Esophagus squamous epithelium (tissue), 5 donors: ENCODE measurements around the gene IL33. TPM values are rescaled to one million over a fixed set of nuclear protein-coding genes. Genes with fewer than 3 reads are reported as not detected.
A peak's percentile ranks its signal among the peaks of the same experiment; 100 is the strongest.

Source experiments
- DNase-seq: peaks from one replicate; lab custom pipeline; 2025; lab: John Stamatoyannopoulos, UW
- H3K27ac ChIP-seq, 4 donors: fragments of 200-600 bp; sonication (generic); one replicate each; pipeline ENCODE4 v1.5.1; 2016 to 2019; ENCODE audit warnings: mild to moderate bottlenecking in 1 of 4
- H3K27me3 ChIP-seq, 4 donors: fragments of 200-600 bp; sonication (generic); 1 replicate in 3 of 4; 2 replicates in 1 of 4; pipeline versions ENCODE4 v1.5.1 to v1.6.0; 2017 to 2021; ENCODE audit warnings: antibody characterized with exemption in 1 of 4
- H3K36me3 ChIP-seq, 3 donors: fragments of 200-600 bp; sonication (generic); one replicate each; pipeline ENCODE4 v1.5.1; 2016 to 2019
- H3K4me1 ChIP-seq, 3 donors: fragments of 200-600 bp; sonication (generic); one replicate each; pipeline ENCODE4 v1.5.1; 2017 to 2019
- H3K4me3 ChIP-seq, 4 donors: fragments of 200-600 bp; sonication (generic); 1 replicate in 3 of 4; 2 replicates in 1 of 4; pipeline ENCODE4 v1.5.1; 2016 to 2019; ENCODE audit warnings: mild to moderate bottlenecking in 2 of 4, moderate library complexity in 1 of 4
- H3K9me3 ChIP-seq, 3 donors: fragments of 200-600 bp; sonication (generic); one replicate each; pipeline ENCODE4 v1.5.1; 2016 to 2019
- POLR2A ChIP-seq, 4 donors: fragments of 450-650 bp; IDR thresholded peaks; one replicate each; pipeline ENCODE4 v1.6.1; 2017; ENCODE audit warnings: antibody characterized with exemption in 4 of 4, mild to moderate bottlenecking in 4 of 4, moderate library complexity in 3 of 4
- WGBS, 2 donors: methylation state at CpG; one replicate each; pipeline ENCODE4 v1.1.5; 2018; 5-methylcytosine and 5-hydroxymethylcytosine counted together
- intact Hi-C: fragments of 100-400 bp; cut with DNase I; formaldehyde crosslinking; loops from one replicate; pipeline ENCODE4 v1.15.0; 2022
- total RNA-seq, 4 donors: library from RNA; depleted of rRNA; stranded (reverse); fragments of >200 nt; gene quantifications; one replicate each; pipeline ENCODE4 v1.1.0, GENCODE V29; 2016
- TF ChIP-seq, protein P1 (sequence below), 6 experiments: fragments of 450-650 bp in 4 of 6; fragments of 200-600 bp in 2 of 6; sonication (generic) in 2 of 6; IDR thresholded peaks; one replicate each; pipeline ENCODE4 v1.5.1; 2016 to 2019; ENCODE audit warnings: antibody characterized with exemption in 6 of 6, mild to moderate bottlenecking in 4 of 6, moderate library complexity in 4 of 6
- donor health status: DM: yes; HTN: yes; CAD: no.

IL33 gene
- total RNA-seq, 4 donors from 2014 or later, result 1.9 to 34.0 (median 18.0) TPM

GRCh38 chr9:6219040-6219439, 3.4 kb downstream of the IL33 start:
- H3K4me1 ChIP-seq, result peaks cover 4 to 96% (median 37%) of the 10 kb centered on the region in 3 donors
- DNase-seq, result no peak
- no peaks in the 10 kb centered on the region for H3K36me3 ChIP-seq
- H3K9me3 ChIP-seq, result no peaks in the 10 kb centered on the region
- intact Hi-C loops, result no loop called here
- H3K4me3 ChIP-seq, result peak overlapping the region in 1 of 4 donors; percentile 31
- no peaks in the 10 kb centered on the region for H3K27me3 ChIP-seq
- 69 to 70% methylated on average over 4 of the region's 4 CpGs for WGBS, 2 donors
- TF ChIP-seq POLR2A (IDR thresholded peaks at IDR 0.05), result no peak
- TF ChIP-seq, protein P1, sequence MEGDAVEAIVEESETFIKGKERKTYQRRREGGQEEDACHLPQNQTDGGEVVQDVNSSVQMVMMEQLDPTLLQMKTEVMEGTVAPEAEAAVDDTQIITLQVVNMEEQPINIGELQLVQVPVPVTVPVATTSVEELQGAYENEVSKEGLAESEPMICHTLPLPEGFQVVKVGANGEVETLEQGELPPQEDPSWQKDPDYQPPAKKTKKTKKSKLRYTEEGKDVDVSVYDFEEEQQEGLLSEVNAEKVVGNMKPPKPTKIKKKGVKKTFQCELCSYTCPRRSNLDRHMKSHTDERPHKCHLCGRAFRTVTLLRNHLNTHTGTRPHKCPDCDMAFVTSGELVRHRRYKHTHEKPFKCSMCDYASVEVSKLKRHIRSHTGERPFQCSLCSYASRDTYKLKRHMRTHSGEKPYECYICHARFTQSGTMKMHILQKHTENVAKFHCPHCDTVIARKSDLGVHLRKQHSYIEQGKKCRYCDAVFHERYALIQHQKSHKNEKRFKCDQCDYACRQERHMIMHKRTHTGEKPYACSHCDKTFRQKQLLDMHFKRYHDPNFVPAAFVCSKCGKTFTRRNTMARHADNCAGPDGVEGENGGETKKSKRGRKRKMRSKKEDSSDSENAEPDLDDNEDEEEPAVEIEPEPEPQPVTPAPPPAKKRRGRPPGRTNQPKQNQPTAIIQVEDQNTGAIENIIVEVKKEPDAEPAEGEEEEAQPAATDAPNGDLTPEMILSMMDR (IDR thresholded peaks at IDR 0.05), result no peak
- H3K27ac ChIP-seq, result peak overlapping the region; percentile 19 to 82 (median 65)

GRCh38 chr9:6219981-6220380, 4.4 kb downstream of the IL33 start:
- no peak for TF ChIP-seq POLR2A (IDR thresholded peaks at IDR 0.05)
- TF ChIP-seq, protein P1 (IDR thresholded peaks at IDR 0.05), result no peak
- peaks cover 4 to 96% (median 45%) of the 10 kb centered on the region in 3 donors for H3K4me1 ChIP-seq
- H3K27ac ChIP-seq, result peak overlapping the region in 3 of 4 donors; percentile 54 to 82 (median 76)
- H3K36me3 ChIP-seq, result no peaks in the 10 kb centered on the region
- intact Hi-C loops, result no loop called here
- peak overlapping the region in 1 of 4 donors; percentile 10 for H3K4me3 ChIP-seq
- no peaks in the 10 kb centered on the region for H3K9me3 ChIP-seq
- 39 to 62% methylated on average over 2 of the region's 2 CpGs for WGBS, 2 donors
- no peaks in the 10 kb centered on the region for H3K27me3 ChIP-seq
- no peak for DNase-seq

DNA sequence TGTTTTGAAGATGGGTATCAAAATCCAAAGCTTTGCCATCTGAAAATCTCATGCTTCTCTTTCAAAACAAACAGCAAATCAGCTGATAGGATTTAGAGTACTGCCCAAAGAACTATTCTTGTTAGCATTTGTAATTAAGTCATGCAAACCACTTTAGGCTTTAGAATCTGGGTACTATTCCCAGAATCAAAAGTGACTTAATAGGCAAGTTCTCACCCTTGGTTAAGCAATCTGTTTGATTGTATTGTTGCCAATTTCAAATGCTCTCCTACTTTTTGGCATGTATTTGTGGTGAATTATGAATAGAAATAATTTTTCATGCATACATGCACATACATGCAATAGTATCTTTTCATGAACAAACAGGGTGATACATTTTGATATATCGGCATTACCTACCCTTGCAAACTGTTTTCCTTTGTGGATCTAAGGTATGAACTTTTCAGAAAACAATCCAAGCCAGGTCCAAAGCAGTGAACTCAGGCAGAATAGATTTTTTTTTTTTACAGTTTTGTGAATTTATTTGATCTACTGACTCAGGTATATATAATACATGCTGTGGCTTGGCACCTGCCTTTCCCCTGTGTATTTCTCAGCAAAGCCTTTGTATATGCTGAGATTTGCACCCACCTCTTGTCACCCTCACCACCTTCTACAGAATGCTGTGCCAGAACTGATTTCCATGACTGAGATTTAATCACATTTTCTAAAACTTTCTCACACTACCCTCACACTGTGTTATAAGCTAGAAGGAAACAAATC, 9.0 kb downstream of the IL33 start:
- Histone ChIP-seq H3K4me3 (no peak overlapping the region), H3K36me3 (no peaks in the 10 kb centered on the region), H3K27me3 (no peaks in the 10 kb centered on the region), H3K27ac (peak overlapping the region; percentile 56 to 82 (median 74)), H3K4me1 (peaks cover 4 to 99% (median 82%) of the 10 kb centered on the region in 3 donors), H3K9me3 (no peaks in the 10 kb centered on the region)
- no peak for TF ChIP-seq POLR2A (IDR thresholded peaks at IDR 0.05)
- TF ChIP-seq, protein P1 (IDR thresholded peaks at IDR 0.05), result no peak
- 37 to 57% methylated on average over 1 of the region's 1 CpG for WGBS, 2 donors
- no peak for DNase-seq
- intact Hi-C loops, result no loop called here

DNA sequence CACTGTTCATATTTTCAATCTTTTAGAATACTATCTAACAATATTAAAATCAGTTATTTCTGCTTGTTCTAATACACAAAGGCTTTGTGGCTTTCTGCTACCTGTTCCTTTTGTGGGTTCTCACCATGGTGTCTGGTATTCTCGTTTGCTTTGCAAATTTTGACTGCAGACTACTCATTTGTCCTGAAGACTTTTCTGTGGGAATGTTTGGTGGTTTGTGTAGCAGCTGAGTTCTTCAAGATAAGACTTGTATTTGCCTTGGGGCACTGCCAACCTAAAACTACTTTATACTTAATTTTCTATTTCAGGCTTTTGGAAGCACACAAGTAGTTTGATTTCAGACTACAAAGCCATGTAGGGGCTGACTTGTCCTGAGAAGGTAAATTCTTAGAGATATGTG, 11.1 kb downstream of the IL33 start:
- H3K27me3 ChIP-seq, result no peaks in the 10 kb centered on the region
- peaks cover 12 to 96% (median 77%) of the 10 kb centered on the region in 3 donors for H3K4me1 ChIP-seq
- peak overlapping the region in 3 of 4 donors; percentile 30 to 82 (median 79) for H3K27ac ChIP-seq
- intact Hi-C loops, result no loop called here
- no peak for DNase-seq
- H3K36me3 ChIP-seq, result no peaks in the 10 kb centered on the region
- no peaks in the 10 kb centered on the region for H3K9me3 ChIP-seq
- TF ChIP-seq, protein P1 (IDR thresholded peaks at IDR 0.05), result no peak
- no peak for TF ChIP-seq POLR2A (IDR thresholded peaks at IDR 0.05)
- no peak overlapping the region for H3K4me3 ChIP-seq
- WGBS, 2 donors, result 4 to 6% methylated on average over 1 of the region's 1 CpG

- H3K36me3 ChIP-seq, result no peaks in the 10 kb centered on the region
- no peaks in the 10 kb centered on the region for H3K27me3 ChIP-seq
- 81 to 83% methylated on average over 2 of the region's 2 CpGs for WGBS, 2 donors
- TF ChIP-seq POLR2A (IDR thresholded peaks at IDR 0.05), result no peak
- TF ChIP-seq, protein P1 (IDR thresholded peaks at IDR 0.05), result no peak
- H3K9me3 ChIP-seq, result no peaks in the 10 kb centered on the region
- intact Hi-C loops, result no loop called here
- peak overlapping the region in 2 of 4 donors; percentile 18 to 26 for H3K27ac ChIP-seq
- DNase-seq, result no peak
- peaks cover 8 to 71% (median 64%) of the 10 kb centered on the region in 3 donors for H3K4me1 ChIP-seq
- H3K4me3 ChIP-seq, result no peak overlapping the region
Observed at GRCh38 chr9:6229186-6229585, 13.6 kb downstream of the IL33 start.
